Stimulated activated CD4-positive, alpha-beta T cell treated with anti-CD3 and anti-CD28 coated beads, Interleukin-1b, Interleukin-23, amount 100 ng/mL, for 48 hours (primary cell): ENCODE measurements around the gene APOA4.

Experiments
- DNase-seq: peaks from one replicate; pipeline ENCODE4 v3.0.0-alpha.2; 2020

The APOA4 gene

GRCh38 chr11:116796548-116796947, 26.6 kb downstream of the APOA4 start:
- no peak for DNase-seq

- no peak for DNase-seq
Measured at GRCh38 chr11:116794851-116795250, 28.3 kb downstream of the APOA4 start.

- no peak for DNase-seq
Measured at GRCh38 chr11:116793772-116794097, 29.4 kb downstream of the APOA4 start.

DNA sequence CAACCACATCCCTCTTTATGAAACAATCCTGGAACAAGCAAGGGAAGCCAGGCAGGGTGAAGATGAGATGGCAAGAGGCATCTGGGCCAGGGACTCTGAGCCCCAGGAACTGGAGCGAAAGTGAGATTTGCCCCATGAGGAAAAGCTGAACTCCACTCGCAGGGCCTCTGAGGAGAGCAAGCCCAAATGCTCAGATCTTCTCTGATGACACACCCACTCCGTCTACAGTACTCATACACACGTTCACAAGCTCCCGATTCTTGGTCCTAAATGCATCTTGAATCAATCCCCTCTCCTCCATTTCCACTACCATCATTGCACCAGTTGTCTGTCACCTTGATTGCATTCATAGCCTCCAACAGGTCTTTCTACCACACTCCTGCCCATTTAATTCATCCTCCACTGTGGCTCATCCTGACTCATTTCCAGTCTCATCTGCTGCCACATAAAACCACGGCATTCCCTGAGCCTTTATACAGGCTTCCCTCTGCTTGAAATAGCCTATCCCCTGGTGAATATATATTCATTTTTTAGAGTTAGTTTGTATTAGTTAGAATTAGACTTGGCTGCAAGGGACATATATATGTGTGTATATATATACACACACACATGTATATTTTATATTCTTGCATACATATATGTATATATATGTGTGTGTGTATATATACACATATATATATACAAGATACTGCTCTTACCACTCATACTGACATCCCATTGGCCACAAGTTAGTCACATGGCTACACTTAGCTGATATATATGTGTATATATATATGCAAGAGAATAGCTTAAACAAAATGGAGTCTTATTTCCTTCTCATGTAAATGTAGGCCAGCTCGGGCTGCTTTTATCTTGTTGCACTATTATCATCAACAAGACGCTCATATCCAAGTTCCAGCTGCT, 30.0 kb downstream of the APOA4 start:
- DNase-seq, result no peak

DNA sequence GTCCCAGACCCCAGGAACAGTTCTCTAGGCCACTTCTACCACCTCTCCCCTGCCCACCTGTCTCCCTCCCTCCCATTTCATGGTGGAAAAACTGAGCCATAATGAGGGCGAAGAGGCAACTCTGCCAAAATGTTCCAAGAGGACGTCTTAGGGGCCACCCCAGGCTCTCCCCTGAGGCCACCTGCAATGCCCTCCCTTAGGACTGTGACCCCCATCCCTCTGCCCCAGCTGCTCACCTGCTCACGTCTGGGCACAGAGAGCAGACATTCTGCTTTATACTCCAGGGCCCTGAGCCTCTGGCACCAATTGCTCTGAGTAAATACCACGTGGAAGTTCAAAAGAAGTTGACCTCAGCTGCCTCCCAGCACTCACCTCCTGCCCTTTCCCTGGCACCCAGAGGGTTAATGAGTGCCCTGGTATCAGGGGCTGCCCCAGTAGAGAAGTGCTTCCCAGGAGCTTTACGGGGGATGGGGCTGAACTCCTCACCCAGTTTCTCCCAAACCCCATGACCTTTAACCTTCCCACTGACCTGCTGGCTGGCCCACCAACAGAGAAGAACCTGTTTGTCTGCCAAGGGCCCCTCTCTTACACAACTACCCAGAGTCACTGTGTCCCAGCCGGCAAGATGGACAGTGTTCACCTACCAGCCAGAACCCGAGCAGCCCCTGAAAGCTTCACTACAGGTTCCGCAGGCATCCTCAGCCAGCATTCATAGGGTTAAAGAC, 30.8 kb downstream of the APOA4 start:
- no peak for DNase-seq

GRCh38 chr11:116791813-116792143, 31.3 kb downstream of the APOA4 start, which contains the start of gene APOA5:
APOA5 (minus strand) TSS chr11:116791879; CDS start chr11:116791860, 19 bp downstream.
- DNase-seq, result no peak

DNA sequence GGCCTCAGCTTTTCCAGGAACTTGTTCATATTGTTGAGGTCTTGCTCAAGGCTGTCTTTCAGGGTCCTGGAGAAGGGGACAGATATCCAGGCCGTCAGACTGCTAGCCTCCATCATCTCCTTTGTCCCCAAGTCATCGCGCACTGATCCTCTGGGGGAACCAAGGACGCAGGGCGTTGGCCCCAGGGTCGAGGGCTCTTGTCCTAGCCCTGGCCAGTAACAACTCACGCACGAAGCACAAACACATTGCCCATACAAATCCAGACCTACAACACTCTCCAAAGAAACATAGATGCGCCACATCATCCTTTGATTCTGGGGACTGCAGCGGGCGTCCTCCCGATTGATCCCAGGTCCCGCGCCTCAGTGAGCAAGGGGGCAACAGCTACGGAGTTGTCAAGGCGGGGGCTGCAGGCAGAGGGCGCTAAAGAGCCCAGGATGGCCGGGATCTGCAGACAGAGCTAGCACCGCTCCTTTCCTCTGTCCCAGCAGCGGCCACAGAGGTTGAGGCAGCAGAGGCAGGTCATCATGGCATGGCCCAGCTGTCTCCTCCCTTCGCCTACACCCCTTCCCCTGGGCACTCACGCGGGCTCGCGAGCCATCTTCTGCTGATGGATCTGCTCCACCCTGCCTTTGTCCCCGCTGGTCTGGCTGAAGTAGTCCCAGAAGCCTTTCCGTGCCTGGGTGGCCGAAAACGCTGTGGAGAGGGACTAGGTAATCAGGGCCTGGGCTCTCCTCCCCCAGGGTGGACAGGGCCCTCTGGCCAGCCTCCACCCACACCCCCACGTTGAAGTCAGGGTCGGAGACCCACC, 31.9 kb downstream of the APOA4 start:
- DNase-seq, result peak; percentile 71

DNA sequence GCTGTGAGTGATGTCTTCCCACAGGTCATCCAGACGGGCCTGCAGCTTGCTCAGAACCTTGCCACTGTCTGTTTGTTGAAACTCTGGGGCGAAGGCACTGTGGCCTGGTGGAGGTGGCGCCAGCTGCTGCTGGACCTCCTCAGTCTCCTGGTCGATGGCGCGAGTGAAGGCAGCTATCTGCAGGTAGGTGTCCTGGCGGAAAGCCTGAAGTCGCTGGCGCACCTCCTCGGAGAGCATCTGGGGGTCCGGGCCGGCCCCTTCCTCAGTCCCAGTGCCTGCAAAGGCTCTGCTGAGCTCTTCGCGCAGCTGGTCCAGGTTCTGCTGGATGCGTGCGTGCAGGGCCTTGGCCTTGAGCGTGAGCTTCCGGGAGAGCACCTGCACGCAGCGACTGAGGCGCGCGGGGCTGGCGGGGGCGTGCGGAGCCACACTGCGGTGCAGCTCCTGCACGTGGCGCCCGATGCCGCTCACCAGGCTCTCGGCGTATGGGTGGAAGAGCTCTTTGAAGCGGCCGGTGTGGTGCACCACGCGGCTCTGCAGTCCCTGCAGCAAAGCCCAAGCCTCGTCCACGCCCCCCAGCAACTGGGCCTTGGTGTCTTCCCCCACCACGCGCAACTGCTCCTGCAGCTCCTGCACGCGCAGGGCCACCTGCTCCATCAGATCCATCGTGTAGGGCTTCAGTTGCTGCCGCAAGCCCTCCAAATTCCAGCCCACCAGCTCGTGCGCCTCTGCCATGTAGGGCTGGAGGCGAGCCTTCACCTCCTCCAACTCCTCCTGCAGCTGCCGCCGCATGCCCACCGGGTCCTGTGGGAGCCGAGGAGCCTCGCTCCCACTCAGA, 32.7 kb downstream of the APOA4 start:
- no peak for DNase-seq

DNA sequence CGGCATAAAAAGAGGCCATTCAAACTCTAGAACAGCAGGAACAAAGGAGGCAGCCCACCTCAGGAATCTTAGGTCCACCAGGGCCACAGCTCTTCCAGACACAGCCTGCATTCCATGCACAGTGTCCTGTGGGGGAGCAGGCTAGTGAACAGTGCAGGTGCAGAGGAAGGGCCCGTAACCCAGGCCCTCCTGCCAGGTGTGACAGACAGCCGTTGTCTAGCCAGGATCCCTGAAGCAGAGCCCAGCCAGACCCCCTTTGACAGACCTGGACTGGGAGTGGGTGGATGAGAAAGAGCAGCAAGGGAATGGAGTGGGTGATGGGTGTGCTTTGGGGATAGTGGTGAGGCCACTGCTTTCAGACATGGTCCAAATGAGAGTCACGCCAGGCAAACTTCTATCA, 34.1 kb downstream of the APOA4 start:
- DNase-seq, result no peak

DNA sequence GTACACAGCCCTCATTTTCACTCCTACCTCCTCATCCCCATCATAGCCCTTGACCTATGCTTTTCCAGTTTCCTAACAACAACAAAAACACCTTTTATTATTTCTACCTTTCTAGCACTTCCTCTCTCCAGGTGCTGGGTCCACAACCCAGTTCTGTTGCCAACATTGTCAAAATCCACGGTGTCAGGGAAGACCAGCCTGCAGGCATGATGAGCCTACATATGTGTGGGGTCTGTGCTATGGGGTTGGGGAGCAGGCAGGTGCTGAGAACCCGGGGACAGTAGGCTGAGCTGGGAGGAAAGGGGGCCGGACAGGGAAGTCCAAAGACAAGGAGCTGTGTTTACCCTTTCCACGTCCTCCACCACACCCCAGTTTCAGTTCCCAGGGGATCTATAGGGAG, 34.6 kb downstream of the APOA4 start:
- DNase-seq, result no peak

DNA sequence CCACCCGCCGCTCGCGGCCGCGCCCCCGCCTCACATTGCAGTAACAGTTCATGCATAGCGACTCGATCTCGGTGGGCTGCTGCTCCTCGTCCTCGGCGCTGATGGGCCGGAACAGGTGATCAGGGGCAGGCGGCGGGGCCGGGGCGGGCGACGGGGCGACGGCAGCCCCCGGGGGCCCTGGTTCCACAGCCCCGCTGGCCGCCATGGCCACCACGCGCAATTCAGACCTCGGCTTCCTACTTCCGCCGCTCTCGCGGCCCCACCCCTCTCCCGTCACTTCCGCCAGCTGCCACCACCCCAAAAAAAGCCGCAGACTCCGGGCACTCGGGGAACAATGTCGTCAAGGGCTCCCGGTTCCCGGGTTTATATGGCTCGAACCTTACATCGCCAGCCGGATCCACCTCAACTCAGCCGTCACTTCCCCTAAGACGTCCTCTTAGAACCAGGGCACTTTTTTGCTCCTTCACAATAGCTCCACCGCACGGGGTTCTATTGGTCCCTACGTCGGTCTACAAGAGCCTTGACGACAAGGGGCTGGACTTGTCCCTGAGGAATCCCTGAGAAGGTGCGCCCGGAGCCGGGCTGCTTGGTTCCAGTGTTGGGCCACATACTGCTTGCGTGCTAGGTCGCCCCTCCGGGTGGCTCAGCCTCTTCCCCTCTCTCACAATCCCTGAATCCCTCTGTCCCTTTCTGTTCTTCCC, 35.2 kb downstream of the APOA4 start, which contains the start of gene ZPR1:
Gene ZPR1 (minus strand): TSS at position 238 of the 701 bp plus-strand sequence. CDS start 33 bp downstream, at position 205.
- peak; percentile 82 for DNase-seq

GRCh38 chr11:116787436-116787785, 35.7 kb downstream of the APOA4 start:
- DNase-seq, result no peak

- no peak for DNase-seq
Measured at GRCh38 chr11:116786966-116787365, 36.1 kb downstream of the APOA4 start.

DNA sequence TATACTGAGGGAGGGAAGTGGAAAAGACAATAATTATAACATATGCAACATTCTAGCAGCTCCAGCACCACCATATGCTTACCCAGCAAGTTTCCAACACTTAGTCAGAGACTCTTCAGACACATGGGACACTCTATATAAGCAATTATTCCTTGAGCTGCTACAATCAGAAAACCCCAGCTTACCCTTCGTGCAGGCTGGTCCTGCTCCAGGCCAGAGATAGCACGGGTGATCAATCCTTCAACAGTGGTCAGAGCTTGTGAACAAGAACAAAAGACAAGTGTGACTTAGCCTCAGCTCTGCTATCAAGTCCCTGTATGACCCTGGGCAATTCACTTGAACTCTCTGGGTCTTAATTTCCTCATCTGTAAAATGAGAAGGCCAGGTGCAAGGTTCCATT, 36.8 kb downstream of the APOA4 start:
- DNase-seq, result no peak

GRCh38 chr11:116782728-116783127, 40.4 kb downstream of the APOA4 start:
- no peak for DNase-seq

- DNase-seq, result no peak
Measured at GRCh38 chr11:116778556-116778955, 44.5 kb downstream of the APOA4 start.

GRCh38 chr11:116777056-116777455, 46.0 kb downstream of the APOA4 start:
- no peak for DNase-seq

- DNase-seq, result peak; percentile 44
Measured at GRCh38 chr11:116776522-116776984, 46.6 kb downstream of the APOA4 start.

GRCh38 chr11:116775975-116776374, 47.1 kb downstream of the APOA4 start:
- DNase-seq, result no peak

GRCh38 chr11:116774661-116775060, 48.4 kb downstream of the APOA4 start:
- no peak for DNase-seq

DNA sequence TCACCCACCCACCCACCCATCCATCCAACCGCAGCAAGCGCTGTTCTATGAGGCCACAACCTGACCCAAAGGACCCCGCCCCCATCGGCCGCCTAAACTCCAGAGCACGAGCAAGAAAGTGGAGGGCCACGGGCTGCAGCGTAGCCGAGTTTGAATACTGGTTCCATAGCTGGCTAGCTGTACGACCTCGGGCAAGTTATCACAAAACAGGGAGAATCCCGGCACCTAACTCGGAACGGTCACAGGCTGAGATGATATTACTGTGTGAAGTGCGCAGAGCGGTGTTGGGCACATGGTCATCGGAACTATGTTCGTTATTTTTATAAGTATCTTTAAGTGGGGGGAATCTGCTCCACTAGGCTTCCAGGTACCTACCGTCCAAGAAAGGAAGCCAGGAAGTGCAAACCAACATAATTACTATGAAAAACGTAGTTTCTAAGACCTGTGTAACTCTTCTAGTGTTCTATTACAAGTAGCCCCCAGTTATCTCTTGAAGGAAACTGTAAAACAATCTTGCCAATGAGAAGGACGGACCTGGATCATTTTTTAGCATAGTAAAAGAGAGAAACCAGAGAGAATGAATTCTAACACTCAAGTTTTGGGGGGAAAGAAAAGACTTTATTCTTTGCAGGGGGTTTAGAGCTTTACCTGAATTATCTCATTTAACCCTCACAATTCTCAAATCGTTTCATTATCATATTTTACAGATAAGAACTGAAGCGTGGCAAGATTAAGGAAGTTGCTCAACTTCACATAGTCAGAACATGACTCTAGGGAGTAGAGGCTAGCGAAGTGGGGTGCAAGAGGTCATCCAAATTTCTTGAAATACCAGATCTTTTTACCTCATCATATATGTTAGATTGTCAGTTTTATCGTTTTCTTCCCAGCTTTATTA, 49.7 kb downstream of the APOA4 start:
- DNase-seq, result no peak
